Heart left ventricle (tissue), 16 donors: Measurements from ENCODE around the gene SPATA3. TPM values are rescaled to one million over a fixed set of nuclear protein-coding genes. Genes with fewer than 3 reads are reported as not detected.

ENCODE experiments used
- ATAC-seq, 4 donors: fragments of 200-7000 bp; cut with Tn5 transposase; one replicate each; pipeline ENCODE4 v1.9.1; 2020 to 2022; ENCODE audit warnings: moderate library complexity in 4 of 4, mild to moderate bottlenecking in 3 of 4, moderate number of reproducible peaks in 1 of 4
- DNase-seq, 5 donors: peaks; one replicate each; pipeline ENCODE4 v3.0.0-alpha.2; 2020
- H3K27ac ChIP-seq, 12 donors: fragments of 200-600 bp; sonication (generic) in 4 of 12; one replicate each; pipeline versions ENCODE4 v1.5.0 to v1.8.0; 2016 to 2022; ENCODE audit warnings: mild to moderate bottlenecking in 2 of 12
- H3K27me3 ChIP-seq, 9 donors: fragments of 200-600 bp; sonication (generic) in 2 of 9; one replicate each; pipeline versions ENCODE4 v1.5.1 to v1.8.0; 2016 to 2022; ENCODE audit warnings: mild to moderate bottlenecking in 3 of 9
- H3K36me3 ChIP-seq, 9 donors: fragments of 200-600 bp; sonication (generic) in 2 of 9; one replicate each; pipeline versions ENCODE4 v1.5.0 to v1.8.0; 2018 to 2022; ENCODE audit warnings: mild to moderate bottlenecking in 2 of 9
- H3K4me1 ChIP-seq, 12 donors: fragments of 200-600 bp; sonication (generic) in 4 of 12; one replicate each; pipeline versions ENCODE4 v1.5.0 to v1.8.0; 2016 to 2022; ENCODE audit warnings: mild to moderate bottlenecking in 3 of 12
- H3K4me3 ChIP-seq, 12 donors: fragments of 200-600 bp; sonication (generic) in 4 of 12; one replicate each; pipeline versions ENCODE4 v1.5.0 to v1.8.0; 2017 to 2022; ENCODE audit warnings: mild to moderate bottlenecking in 9 of 12, moderate library complexity in 4 of 12
- H3K9me3 ChIP-seq, 12 donors: fragments of 200-600 bp; sonication (generic) in 4 of 12; one replicate each; pipeline versions ENCODE4 v1.5.0 to v1.8.0; 2016 to 2022; ENCODE audit warnings: mild to moderate bottlenecking in 1 of 12
- POLR2A ChIP-seq, 2 donors: fragments of 450-650 bp; IDR thresholded peaks; one replicate each; pipeline ENCODE4 v1.6.1; 2017; ENCODE audit warnings: antibody characterized with exemption in 2 of 2, mild to moderate bottlenecking in 2 of 2, moderate library complexity in 2 of 2
- WGBS, 4 donors: extraction: QIAGEN DNeasy Blood & Tissue Kit in 2 of 4; methylation state at CpG; one replicate each; pipeline versions ENCODE4 v1.1.5 to v1.1.7; 2013 to 2018; 5-methylcytosine and 5-hydroxymethylcytosine counted together
- intact Hi-C, 10 donors: fragments of 100-400 bp; cut with DNase I; formaldehyde crosslinking; loops; one replicate each; pipeline versions ENCODE4 v1.11.1 to v1.14.2; 2022
- polyA plus RNA-seq, 2 donors: library from polyadenylated mRNA; stranded (reverse); fragments of 200-250 nt; gene quantifications; one replicate each; pipeline ENCODE4 v1.2.3, GENCODE V29; 2013
- total RNA-seq, 9 donors: library from RNA; depleted of rRNA in 2 of 9; stranded (reverse); fragments of >200 nt in 2 of 9; fragmentation: NEBNext Ultra II Directional in 3 of 9; extraction: Animal tissue kit (Norgen Biotek cat#: 25700) in 3 of 9; gene quantifications; one replicate each; pipeline versions ENCODE4 v1.1.0 to v1.2.4, GENCODE V29; 2016 to 2023
- TF ChIP-seq, protein P1 (sequence below), 12 donors: fragments of 200-600 bp; sonication (generic) in 4 of 12; IDR thresholded peaks; one replicate each; pipeline versions ENCODE4 v1.5.0 to v1.8.0; 2018 to 2022; ENCODE audit warnings: antibody characterized with exemption in 12 of 12, mild to moderate bottlenecking in 5 of 12
- donor health status: ischemic (EF 13 %, LVEDD 7.1; RV severe dilation, severe dysfunction).
- donor health status: healthy with polysubstance abuse.
- donor health status: DM: no; HTN: yes; CAD: no.
- donor health status: DM: no; HTN: no; CAD: no.
- donor health status: ischemic (EF 25% LVEDD 6.9; RV normal size, moderate dysfunction).
- donor health status: ischemic (EF 25% LVEDD 5.7; RV mildly dilated, moderate dysfunction).
- donor health status: healthy.
- donor health status: DM: yes; HTN: yes; CAD: no.
- donor health status: ischemic (EF 35%, LVEDD 5.7; RV mildly dilated, moderate dysfunction).
- donor health status: nonischemic (EF 11% LVEDD 7.7; RV severe dilation, severe dysfunction).
- donor health status: DM: yes; HTN: yes; CAD: no.
- donor health status: PGD.
- donor health status: ischemic (EF 29% LVEDD 5.4; RV normal size, mild dysfunction).
- donor health status: nonischemic (EF 23%, LVEDD 6.1; RV moderate dilation, normal function).

SPATA3 gene
- total and polyA plus RNA-seq, 11 donors: not detected

DNA sequence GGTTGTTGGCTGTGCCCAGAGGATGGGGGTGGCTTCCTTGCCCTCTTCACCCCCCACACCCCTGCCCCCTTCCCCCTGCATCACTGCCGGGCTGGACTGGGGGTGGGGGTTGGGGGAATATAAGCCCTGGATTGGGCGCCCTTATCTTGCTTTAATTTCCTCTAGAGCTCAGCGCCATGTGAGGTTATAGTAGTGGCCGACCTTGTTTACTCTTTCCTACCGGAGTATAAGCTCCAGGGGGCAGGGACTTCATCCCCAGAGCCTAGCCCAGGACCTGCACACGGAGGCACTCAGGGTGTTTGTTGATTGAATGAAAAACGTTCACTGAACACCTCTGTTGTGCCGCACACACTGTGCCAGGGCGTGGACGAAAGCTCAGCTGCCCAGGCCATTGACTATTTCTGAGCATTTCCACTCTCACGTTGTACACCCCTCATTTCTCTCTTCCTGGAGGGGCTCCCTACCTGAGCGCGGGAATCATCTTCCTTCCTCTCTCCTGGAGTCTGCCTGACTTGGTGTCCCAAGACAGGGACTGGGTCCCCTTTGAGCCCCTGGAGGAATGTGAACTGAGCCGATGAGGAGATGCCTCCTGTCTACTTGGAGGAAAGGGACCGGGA lies 9.3 kb upstream of the SPATA3 start:
- no peaks in the 10 kb centered on the region for H3K9me3 ChIP-seq
- DNase-seq (no peak), ATAC-seq (peak in 1 of 4 donors; percentile 16)
- intact Hi-C loops: loop anchor here (1.0 to 10.0 kb wide), 10 partner anchors 74 to 162 kb away; no protein-coding TSS in a partner anchor
- 39 to 43% (median 42%) methylated on average over 15 of the region's 15 CpGs for WGBS, 4 donors
- peaks cover 7 to 32% (median 20%) of the 10 kb centered on the region in 9 donors for H3K27me3 ChIP-seq
- TF ChIP-seq, protein P1, sequence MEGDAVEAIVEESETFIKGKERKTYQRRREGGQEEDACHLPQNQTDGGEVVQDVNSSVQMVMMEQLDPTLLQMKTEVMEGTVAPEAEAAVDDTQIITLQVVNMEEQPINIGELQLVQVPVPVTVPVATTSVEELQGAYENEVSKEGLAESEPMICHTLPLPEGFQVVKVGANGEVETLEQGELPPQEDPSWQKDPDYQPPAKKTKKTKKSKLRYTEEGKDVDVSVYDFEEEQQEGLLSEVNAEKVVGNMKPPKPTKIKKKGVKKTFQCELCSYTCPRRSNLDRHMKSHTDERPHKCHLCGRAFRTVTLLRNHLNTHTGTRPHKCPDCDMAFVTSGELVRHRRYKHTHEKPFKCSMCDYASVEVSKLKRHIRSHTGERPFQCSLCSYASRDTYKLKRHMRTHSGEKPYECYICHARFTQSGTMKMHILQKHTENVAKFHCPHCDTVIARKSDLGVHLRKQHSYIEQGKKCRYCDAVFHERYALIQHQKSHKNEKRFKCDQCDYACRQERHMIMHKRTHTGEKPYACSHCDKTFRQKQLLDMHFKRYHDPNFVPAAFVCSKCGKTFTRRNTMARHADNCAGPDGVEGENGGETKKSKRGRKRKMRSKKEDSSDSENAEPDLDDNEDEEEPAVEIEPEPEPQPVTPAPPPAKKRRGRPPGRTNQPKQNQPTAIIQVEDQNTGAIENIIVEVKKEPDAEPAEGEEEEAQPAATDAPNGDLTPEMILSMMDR (IDR thresholded peaks at IDR 0.05): no peak
- no peak for TF ChIP-seq POLR2A (IDR thresholded peaks at IDR 0.05)
- no peaks in the 10 kb centered on the region for H3K36me3 ChIP-seq
- H3K4me1 ChIP-seq: peaks cover 0 to 5% (median 4%) of the 10 kb centered on the region in 12 donors
- peak overlapping the region in 11 of 12 donors; percentile 10 to 48 (median 39) for H3K4me3 ChIP-seq
- no peak overlapping the region for H3K27ac ChIP-seq

DNA sequence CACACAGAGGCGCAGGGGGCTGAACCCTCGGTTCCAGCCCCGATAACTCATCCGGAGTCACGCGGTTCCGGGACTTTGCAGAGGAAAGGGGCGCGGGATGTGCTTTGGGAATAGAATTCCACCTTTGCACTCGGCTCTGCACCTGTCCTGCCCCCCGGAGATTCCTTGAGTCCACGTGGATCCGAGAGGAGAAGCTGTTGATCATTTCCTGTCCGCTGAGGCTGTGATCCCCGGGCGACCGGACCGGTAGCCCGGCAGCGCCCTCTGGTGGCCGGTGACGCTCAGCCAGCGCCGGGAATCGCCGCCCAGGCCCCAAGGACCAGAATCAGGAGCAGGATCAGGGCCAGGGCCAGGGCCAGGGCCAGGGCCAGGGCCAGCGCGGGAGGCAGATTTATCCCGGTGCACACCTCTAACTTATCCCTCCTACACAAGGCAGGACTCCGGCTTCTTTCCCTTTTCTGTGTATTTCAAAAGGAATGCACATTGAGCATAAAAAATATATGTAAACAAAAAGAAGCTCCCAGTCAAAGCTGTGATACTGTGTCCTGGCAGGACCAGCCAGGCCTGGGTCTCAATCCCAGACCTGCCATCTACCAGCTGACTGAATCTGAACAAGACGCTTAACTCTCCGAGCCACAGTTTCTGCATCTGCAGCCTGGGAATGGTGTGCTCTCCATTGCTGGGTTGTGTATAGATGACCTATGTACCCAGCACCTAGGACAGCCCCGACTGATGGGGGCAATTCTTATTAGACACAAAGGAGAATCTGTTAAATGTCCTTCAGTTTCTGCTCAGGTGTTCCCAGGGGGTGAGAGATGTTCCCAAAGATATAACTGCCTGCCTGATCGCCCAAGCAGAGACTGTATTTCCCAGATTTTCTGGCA lies 8.5 kb upstream of the SPATA3 start:
- intact Hi-C loops: loop anchor here (1.0 to 10.0 kb wide), 10 partner anchors 75 to 163 kb away; no protein-coding TSS in a partner anchor
- H3K27me3 ChIP-seq: peaks cover 7 to 39% (median 27%) of the 10 kb centered on the region in 9 donors
- no peaks in the 10 kb centered on the region for H3K36me3 ChIP-seq
- ATAC-seq (peak; percentile 64 to 94 (median 84)), DNase-seq (peak; percentile 72 to 90 (median 77))
- H3K27ac ChIP-seq: no peak overlapping the region
- H3K9me3 ChIP-seq: no peaks in the 10 kb centered on the region
- 10 to 13% (median 12%) methylated on average over 33 to 34 of the region's 34 CpGs for WGBS, 4 donors
- H3K4me3 ChIP-seq: peak overlapping the region in 11 of 12 donors; percentile 10 to 48 (median 39)
- no peak for TF ChIP-seq POLR2A (IDR thresholded peaks at IDR 0.05)
- TF ChIP-seq, protein P1 (IDR thresholded peaks at IDR 0.05): peak; percentile 89 to 97 (median 95)
- H3K4me1 ChIP-seq: peaks cover 0 to 5% (median 4%) of the 10 kb centered on the region in 12 donors

DNA sequence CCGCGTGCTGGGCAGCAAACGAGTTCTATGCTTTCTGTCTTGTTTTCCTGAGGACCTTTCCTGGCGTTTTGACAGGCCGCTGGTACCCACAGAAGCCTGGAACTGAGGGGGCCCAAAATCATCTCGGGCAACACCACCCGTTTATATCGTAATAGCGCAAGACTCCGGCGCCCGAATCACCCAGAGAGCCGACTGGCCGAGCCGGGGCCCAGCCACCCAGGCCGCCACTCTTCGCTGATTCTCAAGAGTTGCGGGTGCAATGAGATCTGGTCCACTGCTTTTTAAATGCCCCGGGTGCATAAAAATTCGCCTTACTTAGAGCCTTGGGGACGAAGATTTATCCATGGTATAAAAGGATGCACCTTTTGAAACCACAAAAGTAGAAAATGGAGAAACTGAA lies 6.2 kb upstream of the SPATA3 start:
- peaks cover 7 to 61% (median 33%) of the 10 kb centered on the region in 9 donors for H3K27me3 ChIP-seq
- H3K9me3 ChIP-seq: no peaks in the 10 kb centered on the region
- H3K4me1 ChIP-seq: peaks cover 0 to 5% (median 4%) of the 10 kb centered on the region in 12 donors
- H3K36me3 ChIP-seq: no peaks in the 10 kb centered on the region
- 91 to 94% (median 93%) methylated on average over 21 of the region's 21 CpGs for WGBS, 4 donors
- H3K4me3 ChIP-seq: no peak overlapping the region
- ATAC-seq: no peak
- no peak for TF ChIP-seq POLR2A (IDR thresholded peaks at IDR 0.05)
- TF ChIP-seq, protein P1 (IDR thresholded peaks at IDR 0.05): no peak
- intact Hi-C loops: loop anchor here in 4 of 10 donors (5.0 to 10.0 kb wide), 3 partner anchors 77 to 142 kb away; no protein-coding TSS in a partner anchor
- H3K27ac ChIP-seq: no peak overlapping the region
- no peak for DNase-seq
